SK-N-SH treated with all-trans-retinoic acid at 6 μM for 48 hours (cell line): Measurements from ENCODE around the gene DSN1.

Source experiments
- BACH2 ChIP-seq: fragments of 250-450 bp; sonication (Bioruptor Pico); IDR thresholded peaks from 2 replicates; pipeline ENCODE4 v1.9.0; 2021; ENCODE audit warnings: mild to moderate bottlenecking, borderline replicate concordance
- CSRNP3 ChIP-seq: fragments of 250-450 bp; sonication (Bioruptor Pico); IDR thresholded peaks from 2 replicates; pipeline ENCODE4 v1.5.1; 2021; ENCODE audit warnings: mild to moderate bottlenecking, moderate library complexity
- PATZ1 ChIP-seq: fragments of 250-450 bp; sonication (Bioruptor Pico); IDR thresholded peaks from 2 replicates; pipeline ENCODE4 v1.8.0; 2020; ENCODE audit warnings: mild to moderate bottlenecking, moderate library complexity, borderline replicate concordance
- RARB ChIP-seq: fragments of 250-450 bp; sonication (Bioruptor Pico); IDR thresholded peaks from 2 replicates; pipeline ENCODE4 v1.8.0; 2021; ENCODE audit warnings: mild to moderate bottlenecking, moderate library complexity
- SNAI2 ChIP-seq: fragments of 250-450 bp; sonication (Bioruptor Pico); IDR thresholded peaks from 2 replicates; pipeline ENCODE4 v1.5.0; 2020; ENCODE audit warnings: mild to moderate bottlenecking, moderate library complexity
- ZFP3 ChIP-seq: fragments of 250-450 bp; sonication (Bioruptor Pico); IDR thresholded peaks from 2 replicates; pipeline ENCODE4 v1.5.0; 2020; ENCODE audit warnings: mild to moderate bottlenecking, moderate library complexity

GRCh38 chr20:36777576-36777975 lies 4.0 kb upstream of the DSN1 start:
- no peak for TF ChIP-seq PATZ1 (CRISPR knock-in tag)
- TF ChIP-seq SNAI2 (CRISPR knock-in tag), result no peak
- TF ChIP-seq ZFP3 (CRISPR knock-in tag), result no peak
- TF ChIP-seq CSRNP3 (CRISPR knock-in tag), result no peak
- TF ChIP-seq RARB (CRISPR knock-in tag), result no peak
- TF ChIP-seq BACH2, result no peak
